ENCODE results near the gene TMEM258. TPM values are rescaled to one million over a fixed set of nuclear protein-coding genes. Genes with fewer than 3 reads are reported as not detected.
A peak's percentile ranks its signal among the peaks of the same experiment; 100 is the strongest.

Gene TMEM258
- total RNA-seq, 1 donor from 2014 or later: 71.4 TPM

DNA sequence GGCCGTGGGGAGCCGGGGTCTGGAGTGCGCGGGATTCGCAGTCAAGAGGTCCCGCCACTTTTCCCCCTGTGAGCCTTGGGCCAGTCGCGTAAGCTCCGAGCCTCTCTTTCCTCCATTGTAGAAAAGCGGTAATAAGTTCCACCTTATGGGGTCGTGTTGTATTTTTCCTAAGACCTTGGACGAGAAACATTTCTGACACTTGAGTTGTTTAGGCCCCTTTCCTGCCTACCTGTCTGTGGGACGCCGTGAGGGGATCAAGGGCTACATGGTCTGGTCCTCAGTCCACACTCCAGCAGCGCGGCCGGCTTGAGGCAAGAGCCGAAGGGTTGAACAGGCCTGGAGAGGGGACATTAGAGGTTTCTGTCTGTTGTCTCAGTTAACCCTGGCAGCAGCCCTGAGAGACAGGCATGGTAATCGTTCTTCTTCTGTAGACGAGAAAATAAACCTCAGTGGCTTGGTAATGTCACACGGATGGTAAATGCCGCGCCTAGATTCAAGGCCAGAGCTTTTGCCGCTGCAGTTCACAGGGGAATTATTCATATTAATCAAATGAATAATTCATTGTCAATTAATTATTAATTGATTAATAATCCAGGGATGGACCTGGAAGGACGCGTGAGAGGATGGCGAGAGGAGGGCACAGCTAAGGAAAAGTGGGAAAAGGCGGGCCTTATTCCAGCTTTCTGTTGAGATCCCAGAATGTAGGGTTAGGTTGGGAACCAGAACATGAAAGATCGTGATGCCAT, 857 bp upstream of the TMEM258 start:
- DNase-seq (ENCODE audit: low spot score): peak; percentile 50
- TF ChIP-seq EZH2phosphoT487 (IDR thresholded peaks at IDR 0.05) (no peak), EZH2 (IDR thresholded peaks at IDR 0.05) (no peak)
- TF ChIP-seq, protein P1, sequence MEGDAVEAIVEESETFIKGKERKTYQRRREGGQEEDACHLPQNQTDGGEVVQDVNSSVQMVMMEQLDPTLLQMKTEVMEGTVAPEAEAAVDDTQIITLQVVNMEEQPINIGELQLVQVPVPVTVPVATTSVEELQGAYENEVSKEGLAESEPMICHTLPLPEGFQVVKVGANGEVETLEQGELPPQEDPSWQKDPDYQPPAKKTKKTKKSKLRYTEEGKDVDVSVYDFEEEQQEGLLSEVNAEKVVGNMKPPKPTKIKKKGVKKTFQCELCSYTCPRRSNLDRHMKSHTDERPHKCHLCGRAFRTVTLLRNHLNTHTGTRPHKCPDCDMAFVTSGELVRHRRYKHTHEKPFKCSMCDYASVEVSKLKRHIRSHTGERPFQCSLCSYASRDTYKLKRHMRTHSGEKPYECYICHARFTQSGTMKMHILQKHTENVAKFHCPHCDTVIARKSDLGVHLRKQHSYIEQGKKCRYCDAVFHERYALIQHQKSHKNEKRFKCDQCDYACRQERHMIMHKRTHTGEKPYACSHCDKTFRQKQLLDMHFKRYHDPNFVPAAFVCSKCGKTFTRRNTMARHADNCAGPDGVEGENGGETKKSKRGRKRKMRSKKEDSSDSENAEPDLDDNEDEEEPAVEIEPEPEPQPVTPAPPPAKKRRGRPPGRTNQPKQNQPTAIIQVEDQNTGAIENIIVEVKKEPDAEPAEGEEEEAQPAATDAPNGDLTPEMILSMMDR (IDR thresholded peaks at IDR 0.05): no peak

DNA sequence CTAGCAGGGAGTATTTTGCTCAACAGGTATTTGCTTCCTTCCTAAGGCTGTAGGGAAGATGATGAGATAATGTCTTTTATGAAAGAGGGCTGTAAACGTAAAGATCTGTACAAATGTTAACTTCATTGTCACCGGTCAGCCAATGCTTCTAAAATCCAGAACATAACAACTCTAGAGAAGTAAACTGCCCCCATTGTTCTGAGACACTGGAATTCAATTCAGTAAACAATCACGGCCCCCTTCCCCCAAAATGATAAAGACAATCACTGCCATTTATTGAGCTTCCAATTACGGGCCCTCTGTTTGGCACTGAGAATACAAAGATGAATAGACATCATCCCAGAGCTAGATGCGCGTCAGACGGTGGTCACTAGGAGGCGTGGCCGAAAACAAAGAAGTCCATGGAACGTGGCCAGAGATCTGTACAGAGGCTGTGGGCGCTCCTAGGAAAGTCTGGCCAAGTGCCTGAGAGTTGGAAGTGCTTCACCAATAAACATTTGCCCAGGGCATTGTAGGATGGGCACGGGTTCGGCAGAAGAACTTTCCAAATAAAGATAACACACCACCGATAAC, 576 bp downstream of the TMEM258 start:
- peak overlapping the region; percentile 96 for H3K9ac ChIP-seq
- peak; percentile 86 for DNase-seq (ENCODE audit: low spot score)
- TF ChIP-seq, protein P1 (IDR thresholded peaks at IDR 0.05): peak; percentile 16
- no peak for TF ChIP-seq EZH2 (IDR thresholded peaks at IDR 0.05)

More for the DNA sequence above, 857 bp upstream of the TMEM258 start:
- Histone ChIP-seq H3K4me3 (peak overlapping the region; percentile 82), H3F3A (ENCODE audit: low read depth) (peaks cover 54% of the 10 kb centered on the region), H3K27me3 (no peaks in the 10 kb centered on the region), H2AFZ (replicated peaks) (peak overlapping the region; percentile 95), H3K27ac (peak overlapping the region; percentile 98), H3K4me1 (peaks cover 19% of the 10 kb centered on the region), H3K4me2 (peak overlapping the region; percentile 87), H3K79me2 (ENCODE audit: low read depth) (peaks cover 75% of the 10 kb centered on the region), H3K9ac (peak overlapping the region; percentile 96), H3K36me3 (no peaks in the 10 kb centered on the region), H3K9me3 (ENCODE audit: low read depth) (no peaks in the 10 kb centered on the region), H4K20me1 (ENCODE audit: low read depth) (peaks cover 26% of the 10 kb centered on the region)
- Mint-ChIP-seq H3K36me3 (peaks cover 25% of the 10 kb centered on the region), H3K4me3 (peak overlapping the region; percentile 94), H3K27ac (peak overlapping the region; percentile 96), H3K4me1 (peaks cover 29% of the 10 kb centered on the region), H3K9me3 (no peaks in the 10 kb centered on the region), H3K27me3 (ENCODE audit: insufficient read depth, low read depth) (peaks cover 5% of the 10 kb centered on the region)

DNA sequence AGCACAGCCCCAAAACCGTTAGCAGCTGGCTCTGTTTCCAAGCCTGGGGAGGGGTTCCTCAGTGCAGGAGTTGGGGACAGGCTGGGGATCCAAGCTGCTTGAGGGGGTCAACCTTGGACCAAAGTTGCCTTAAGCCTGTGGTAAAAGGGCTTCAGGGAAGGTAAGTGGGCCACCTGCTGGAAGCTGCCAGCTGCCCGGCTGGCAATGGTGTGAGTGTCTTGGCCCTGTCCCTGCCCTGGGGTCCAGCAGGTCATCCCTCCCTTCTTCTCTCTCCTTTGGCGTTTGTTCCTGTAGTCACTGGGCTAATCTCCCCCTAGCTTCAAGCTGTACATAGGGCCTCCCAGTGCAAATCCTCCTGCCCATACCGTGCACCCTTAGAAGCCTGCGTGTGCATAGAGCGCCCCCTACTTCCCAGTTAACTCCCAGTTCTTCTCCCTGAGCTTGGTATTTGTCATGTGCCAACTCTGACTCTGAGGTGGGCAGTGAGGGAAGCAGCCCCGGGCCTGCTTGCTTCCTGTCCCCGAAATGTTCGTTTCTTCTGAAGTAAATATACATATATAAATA, 4.4 kb downstream of the TMEM258 start:
- Histone ChIP-seq H3K79me2 (ENCODE audit: low read depth) (peaks cover 23% of the 10 kb centered on the region), H3K9me3 (ENCODE audit: low read depth) (no peaks in the 10 kb centered on the region), H3K4me2 (no peak overlapping the region), H4K20me1 (ENCODE audit: low read depth) (peaks cover 16% of the 10 kb centered on the region), H2AFZ (replicated peaks) (no peak overlapping the region), H3K4me1 (peaks cover 6% of the 10 kb centered on the region), H3K27me3 (no peaks in the 10 kb centered on the region), H3K27ac (no peak overlapping the region), H3K36me3 (no peaks in the 10 kb centered on the region), H3K4me3 (no peak overlapping the region), H3F3A (ENCODE audit: low read depth) (peaks cover 11% of the 10 kb centered on the region), H3K9ac (no peak overlapping the region)
- TF ChIP-seq EZH2phosphoT487 (IDR thresholded peaks at IDR 0.05) (no peak), EZH2 (IDR thresholded peaks at IDR 0.05) (no peak)
- TF ChIP-seq, protein P1 (IDR thresholded peaks at IDR 0.05): peak; percentile 70
- H3K27ac Mint-ChIP-seq: no peak overlapping the region
- H3K9me3 Mint-ChIP-seq: no peaks in the 10 kb centered on the region
- H3K4me1 Mint-ChIP-seq: peaks cover 13% of the 10 kb centered on the region
- peaks cover 20% of the 10 kb centered on the region for H3K36me3 Mint-ChIP-seq
- peak; percentile 79 for DNase-seq (ENCODE audit: low spot score)
- peaks cover 6% of the 10 kb centered on the region for H3K27me3 Mint-ChIP-seq (ENCODE audit: insufficient read depth, low read depth)
- no peak overlapping the region for H3K4me3 Mint-ChIP-seq

More for the DNA sequence above, 576 bp downstream of the TMEM258 start:
- Mint-ChIP-seq H3K9me3 (no peaks in the 10 kb centered on the region), H3K4me1 (peaks cover 20% of the 10 kb centered on the region), H3K36me3 (peaks cover 24% of the 10 kb centered on the region), H3K4me3 (peak overlapping the region; percentile 94), H3K27ac (peak overlapping the region; percentile 100), H3K27me3 (ENCODE audit: insufficient read depth, low read depth) (peaks cover 2% of the 10 kb centered on the region)
- Histone ChIP-seq H3K79me2 (ENCODE audit: low read depth) (peaks cover 60% of the 10 kb centered on the region), H3K36me3 (no peaks in the 10 kb centered on the region), H4K20me1 (ENCODE audit: low read depth) (peaks cover 30% of the 10 kb centered on the region), H2AFZ (replicated peaks) (peak overlapping the region; percentile 95), H3K4me2 (peak overlapping the region; percentile 87), H3K27ac (peak overlapping the region; percentile 98), H3K27me3 (no peaks in the 10 kb centered on the region), H3K4me1 (peaks cover 19% of the 10 kb centered on the region), H3F3A (ENCODE audit: low read depth) (peaks cover 39% of the 10 kb centered on the region), H3K4me3 (peak overlapping the region; percentile 82), H3K9me3 (ENCODE audit: low read depth) (no peaks in the 10 kb centered on the region)

All from neural progenitor cell (in vitro differentiated cells).